HG03159 (cell line): ENCODE data around the gene RIOK3.

ENCODE experiments used
- ATAC-seq: cut with Tn5 transposase; IDR thresholded peaks from one replicate; pipeline ENCODE4 v1.9.1; 2021; ENCODE audit warnings: mild to moderate bottlenecking, moderate library complexity; ENCODE audit not compliant: unreplicated experiment

Gene RIOK3

DNA sequence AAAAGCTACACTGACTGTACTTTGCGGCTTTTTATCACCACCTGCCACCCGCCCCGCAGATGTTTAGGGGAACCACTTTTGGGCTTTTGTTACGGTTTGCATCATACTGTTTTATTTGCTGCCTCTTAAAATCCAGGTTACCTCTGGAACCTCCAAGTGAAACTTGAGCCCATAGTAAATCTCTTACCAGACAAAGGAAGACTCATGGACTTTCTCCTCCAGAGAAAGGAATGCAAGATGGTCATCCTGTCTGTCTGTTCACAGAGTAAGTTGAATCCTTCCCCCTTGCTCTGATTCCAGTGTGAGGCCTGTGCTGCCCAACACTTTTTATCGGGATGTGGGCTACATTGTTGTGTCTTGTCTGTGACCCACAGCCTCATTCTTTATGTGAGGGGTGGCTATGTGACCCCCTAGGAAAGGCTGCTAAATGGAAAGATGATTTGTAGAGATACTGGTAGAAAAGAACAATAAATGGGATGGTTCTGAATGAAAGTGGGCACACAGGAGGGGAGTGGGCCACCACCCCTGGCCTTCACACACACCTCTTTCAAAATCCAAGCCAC lies 73.5 kb downstream of the RIOK3 start:
- ATAC-seq = no peak

DNA sequence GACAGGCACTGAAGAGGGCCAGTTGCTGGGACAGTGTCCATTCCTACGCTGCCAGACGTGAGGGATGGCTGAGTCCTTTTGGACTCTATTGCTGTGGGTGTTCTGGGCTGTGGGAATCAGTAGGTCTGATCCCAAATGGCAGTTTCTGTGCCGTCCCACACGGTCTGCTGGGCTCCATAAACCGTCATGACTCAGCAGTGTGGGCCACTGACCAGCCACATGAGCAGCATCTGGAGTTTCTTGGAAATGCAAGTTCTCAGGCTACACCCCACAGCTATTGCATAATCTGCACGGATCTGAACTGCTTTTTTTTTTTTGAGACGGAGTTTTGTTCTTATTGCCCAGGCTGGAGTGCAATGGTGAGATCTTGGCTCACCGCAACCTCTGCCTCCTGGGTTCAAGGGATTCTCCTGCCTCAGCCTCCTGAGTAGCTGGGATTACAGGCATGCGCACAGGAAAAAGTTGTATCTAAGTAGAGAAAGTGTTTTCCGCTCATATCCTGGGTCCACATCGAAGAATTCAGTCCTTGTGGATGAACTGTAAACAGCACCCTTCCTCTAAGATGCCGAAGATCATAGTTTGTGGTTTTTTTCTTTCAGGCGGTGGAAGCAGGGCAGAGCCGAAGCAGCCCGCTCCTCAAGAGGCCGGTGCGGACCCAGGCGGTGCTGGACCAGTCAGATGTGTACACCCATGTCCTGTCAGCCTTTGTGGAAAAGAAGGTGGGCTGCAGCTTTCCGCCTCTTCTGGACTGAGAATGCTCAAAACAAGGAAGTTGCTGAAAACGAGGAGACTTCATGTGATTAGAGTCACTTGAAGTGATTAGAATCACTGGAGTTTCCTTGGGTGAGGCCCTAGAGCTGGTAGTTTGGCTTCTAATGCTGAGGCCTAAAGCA lies 75.7 kb downstream of the RIOK3 start:
- no peak for ATAC-seq

DNA sequence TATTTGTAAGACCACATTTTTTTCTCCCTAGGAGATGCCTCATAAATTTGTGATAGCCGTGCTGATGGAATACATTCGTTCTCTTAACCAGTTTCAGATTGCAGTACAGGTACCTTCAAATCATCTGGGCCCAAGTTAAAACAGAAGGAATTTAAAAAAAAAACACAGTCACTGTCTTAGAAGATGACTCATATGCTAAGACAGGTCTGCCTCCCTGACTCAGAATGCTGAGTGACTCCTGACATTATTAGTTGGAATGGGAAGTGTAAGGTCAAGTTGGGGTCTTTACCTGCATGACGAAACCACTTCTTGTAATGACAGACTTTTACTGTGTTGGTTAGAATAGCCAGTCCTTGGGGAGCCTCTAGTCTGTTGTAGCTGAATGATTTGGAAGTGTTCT lies 76.5 kb downstream of the RIOK3 start:
- no peak for ATAC-seq

DNA sequence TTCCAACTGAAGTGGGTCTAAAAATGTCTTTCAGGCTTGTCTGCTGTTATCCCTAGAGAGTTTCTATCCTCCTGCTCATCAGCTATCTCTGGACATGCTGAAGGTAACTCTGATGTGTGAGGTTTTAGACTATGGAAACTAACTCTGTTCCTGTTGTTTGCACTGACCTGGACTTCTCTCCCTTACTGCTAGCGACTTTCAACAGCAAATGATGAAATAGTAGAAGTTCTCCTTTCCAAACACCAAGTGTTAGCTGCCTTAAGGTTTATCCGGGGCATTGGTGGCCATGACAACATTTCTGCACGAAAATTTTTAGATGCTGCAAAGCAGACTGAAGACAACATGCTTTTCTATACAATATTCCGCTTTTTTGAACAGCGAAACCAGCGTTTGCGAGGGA lies 77.1 kb downstream of the RIOK3 start:
- no peak for ATAC-seq

DNA sequence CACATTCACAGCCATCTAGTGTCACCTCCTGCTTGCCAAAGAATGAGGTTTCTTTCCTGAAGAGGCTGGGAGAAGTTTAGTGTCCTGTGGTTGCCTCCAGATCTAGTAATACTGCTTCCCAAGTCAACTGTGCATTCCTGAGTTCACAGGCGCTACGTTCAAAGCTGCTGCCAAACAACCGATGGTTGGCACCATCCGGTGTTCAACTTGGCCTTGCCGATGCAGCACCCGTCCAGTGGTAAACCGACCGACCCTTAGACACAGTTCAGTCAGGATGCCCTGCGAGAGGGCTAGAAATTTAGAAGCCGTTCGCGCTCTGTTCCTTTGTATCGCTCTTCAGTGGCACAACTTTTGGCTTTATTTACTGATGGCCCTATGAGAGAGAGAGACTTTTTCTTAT lies 78.8 kb downstream of the RIOK3 start:
- no peak for ATAC-seq
